A673 (cell line): Measurements from ENCODE around the gene TNFSF11. TPM values are rescaled to one million over a fixed set of nuclear protein-coding genes. Genes with fewer than 3 reads are reported as not detected.

Source experiments
- BruUV-seq: library from RNA; stranded (reverse); fragments of 400-500 nt; replicated peaks from 2 replicates; lab custom pipeline; 2021; lab: Mats Ljungman, UMichigan
- CTCF ChIA-PET: fragments of 300-600 bp; sonication (Branson Sonifier 250); formaldehyde crosslinking; loops from one replicate; lab custom pipeline; 2022; ENCODE audit warnings: antibody characterized with exemption; lab: Charles Lee
- POLR2A ChIA-PET: fragments of 300-600 bp; sonication (Branson Sonifier 250); formaldehyde crosslinking; loops from one replicate; lab custom pipeline; 2022; ENCODE audit warnings: antibody characterized with exemption; ENCODE audit not compliant: low non-redundant PET; lab: Charles Lee
- DNase-seq: peaks from one replicate; pipeline ENCODE4 v3.0.0-alpha.2; 2015; ENCODE audit warnings: low spot score
- H3K27ac ChIP-seq: fragments of 200-600 bp; sonication (generic); 2 replicates; pipeline ENCODE4 v1.5.1; 2016; ENCODE audit warnings: mixed run types, low read depth, mild to moderate bottlenecking, mixed read lengths, antibody characterized with exemption, low read length; ENCODE audit not compliant: poor library complexity, severe bottlenecking
- H3K27me3 ChIP-seq: fragments of 200-600 bp; sonication (generic); replicated peaks from 2 replicates; pipeline ENCODE4 v1.6.1; 2017; ENCODE audit warnings: mixed run types, low read depth, mild to moderate bottlenecking, mixed read lengths, antibody characterized with exemption, low read length; ENCODE audit not compliant: insufficient read depth, poor library complexity
- H3K36me3 ChIP-seq: fragments of 200-600 bp; sonication (generic); 2 replicates; pipeline ENCODE4 v1.6.1; 2016; ENCODE audit warnings: mixed run types, mild to moderate bottlenecking, mixed read lengths, antibody characterized with exemption, low read length; ENCODE audit not compliant: insufficient read depth, poor library complexity, severe bottlenecking
- H3K4me1 ChIP-seq: fragments of 200-600 bp; sonication (generic); 2 replicates; pipeline ENCODE4 v1.6.1; 2017; ENCODE audit warnings: mixed run types, mild to moderate bottlenecking, mixed read lengths, antibody characterized with exemption, low read length; ENCODE audit not compliant: insufficient read depth, poor library complexity, severe bottlenecking
- H3K4me3 ChIP-seq: fragments of 200-600 bp; sonication (generic); 2 replicates; pipeline ENCODE4 v1.5.1; 2016; ENCODE audit warnings: low read depth, mixed run types, mild to moderate bottlenecking, mixed read lengths, low read length; ENCODE audit not compliant: poor library complexity, severe bottlenecking
- H3K9me3 ChIP-seq: fragments of 200-600 bp; sonication (generic); 2 replicates; pipeline ENCODE4 v1.6.1; 2016; ENCODE audit warnings: mixed run types, low read depth, mild to moderate bottlenecking, mixed read lengths, antibody characterized with exemption, low read length; ENCODE audit not compliant: poor library complexity, severe bottlenecking
- EZH2 ChIP-seq: fragments of 200-600 bp; sonication (generic); IDR thresholded peaks from 2 replicates; pipeline ENCODE4 v1.6.1; 2017; ENCODE audit warnings: borderline replicate concordance, low read depth, mild to moderate bottlenecking, mixed read lengths, antibody characterized with exemption, low read length; ENCODE audit not compliant: poor library complexity, severe bottlenecking
- intact Hi-C: fragments of 100-400 bp; cut with micrococcal nuclease; formaldehyde crosslinking; loops from one replicate; pipeline ENCODE4 v1.10.0; 2022; ENCODE audit not compliant: unreplicated experiment
- total RNA-seq: library from RNA; stranded (reverse); gene quantifications from 2 replicates; pipeline ENCODE4 v1.2.3, GENCODE V29; 2021
- TF ChIP-seq, protein P1 (sequence below): fragments of 300-800, 200-600 bp; sonication (generic); conservative IDR thresholded peaks from 2 replicates; pipeline ENCODE4 v1.5.1; 2017; ENCODE audit warnings: low read depth, mild to moderate bottlenecking, antibody characterized with exemption, low read length, moderate library complexity, mixed read lengths

TNFSF11 gene
- total RNA-seq, 1 experiment from 2014 or later, result not detected

DNA sequence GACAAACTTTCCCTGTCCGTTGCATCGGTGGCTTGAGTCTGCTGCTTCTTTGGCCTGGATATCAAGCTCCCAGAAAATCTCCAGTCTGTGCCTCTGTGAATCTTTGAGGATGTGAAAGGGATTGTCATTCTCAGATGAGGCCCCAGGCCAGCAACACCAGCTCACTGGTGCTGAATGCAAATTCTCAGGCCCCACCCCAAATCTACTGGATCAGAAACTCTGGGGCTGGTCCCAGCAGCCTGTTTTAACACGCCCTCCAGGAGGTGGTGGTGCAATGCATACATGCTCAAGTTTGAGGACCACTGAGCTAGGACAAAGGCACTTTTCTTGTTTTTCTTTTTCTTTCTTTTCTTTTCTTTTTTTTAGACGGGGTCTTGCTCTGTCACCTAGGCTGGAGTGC lies 23.6 kb downstream of the TNFSF11 start:
- no TSS peak for BruUV-seq
- Histone ChIP-seq H3K4me3 (no peak overlapping the region), H3K27ac (no peak overlapping the region), H3K27me3 (peaks cover 28% of the 10 kb centered on the region), H3K4me1 (no peaks in the 10 kb centered on the region), H3K36me3 (no peaks in the 10 kb centered on the region), H3K9me3 (no peaks in the 10 kb centered on the region)
- no peak for DNase-seq
- ChIA-PET CTCF (no interaction called here), POLR2A (no interaction called here)
- TF ChIP-seq, protein P1, sequence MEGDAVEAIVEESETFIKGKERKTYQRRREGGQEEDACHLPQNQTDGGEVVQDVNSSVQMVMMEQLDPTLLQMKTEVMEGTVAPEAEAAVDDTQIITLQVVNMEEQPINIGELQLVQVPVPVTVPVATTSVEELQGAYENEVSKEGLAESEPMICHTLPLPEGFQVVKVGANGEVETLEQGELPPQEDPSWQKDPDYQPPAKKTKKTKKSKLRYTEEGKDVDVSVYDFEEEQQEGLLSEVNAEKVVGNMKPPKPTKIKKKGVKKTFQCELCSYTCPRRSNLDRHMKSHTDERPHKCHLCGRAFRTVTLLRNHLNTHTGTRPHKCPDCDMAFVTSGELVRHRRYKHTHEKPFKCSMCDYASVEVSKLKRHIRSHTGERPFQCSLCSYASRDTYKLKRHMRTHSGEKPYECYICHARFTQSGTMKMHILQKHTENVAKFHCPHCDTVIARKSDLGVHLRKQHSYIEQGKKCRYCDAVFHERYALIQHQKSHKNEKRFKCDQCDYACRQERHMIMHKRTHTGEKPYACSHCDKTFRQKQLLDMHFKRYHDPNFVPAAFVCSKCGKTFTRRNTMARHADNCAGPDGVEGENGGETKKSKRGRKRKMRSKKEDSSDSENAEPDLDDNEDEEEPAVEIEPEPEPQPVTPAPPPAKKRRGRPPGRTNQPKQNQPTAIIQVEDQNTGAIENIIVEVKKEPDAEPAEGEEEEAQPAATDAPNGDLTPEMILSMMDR, result no peak
- TF ChIP-seq EZH2, result no peak
- intact Hi-C loops, result loop anchor here (5.0 kb wide), 1 partner anchor 1205 kb away; no protein-coding TSS in a partner anchor

DNA sequence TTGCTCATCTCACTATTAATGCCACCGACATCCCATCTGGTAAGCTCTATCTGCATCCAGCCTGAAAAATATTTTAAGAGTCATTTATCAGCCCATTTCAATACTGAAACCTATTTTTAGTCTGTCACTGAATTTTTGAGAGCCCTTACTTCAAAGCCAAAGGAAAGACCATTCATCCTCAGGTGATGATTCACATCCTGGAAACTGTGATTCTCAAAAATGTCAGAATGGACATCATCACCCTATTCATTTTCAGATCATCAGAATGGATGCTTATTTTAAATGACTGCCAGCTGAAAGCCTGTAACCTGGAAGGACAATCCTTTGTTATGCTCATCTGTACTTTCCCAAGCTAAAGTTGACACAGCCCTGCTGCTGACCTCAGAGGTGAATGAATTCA lies 27.0 kb downstream of the TNFSF11 start:
- H3K4me3 ChIP-seq, result no peak overlapping the region
- CTCF ChIA-PET, result no interaction called here
- H3K9me3 ChIP-seq, result no peaks in the 10 kb centered on the region
- POLR2A ChIA-PET, result no interaction called here
- no peak for TF ChIP-seq EZH2
- TF ChIP-seq, protein P1, result no peak
- no TSS peak for BruUV-seq
- no peaks in the 10 kb centered on the region for H3K4me1 ChIP-seq
- intact Hi-C loops, result no loop called here
- DNase-seq, result no peak
- peaks cover 13% of the 10 kb centered on the region for H3K27me3 ChIP-seq
- H3K27ac ChIP-seq, result no peak overlapping the region
- no peaks in the 10 kb centered on the region for H3K36me3 ChIP-seq

DNA sequence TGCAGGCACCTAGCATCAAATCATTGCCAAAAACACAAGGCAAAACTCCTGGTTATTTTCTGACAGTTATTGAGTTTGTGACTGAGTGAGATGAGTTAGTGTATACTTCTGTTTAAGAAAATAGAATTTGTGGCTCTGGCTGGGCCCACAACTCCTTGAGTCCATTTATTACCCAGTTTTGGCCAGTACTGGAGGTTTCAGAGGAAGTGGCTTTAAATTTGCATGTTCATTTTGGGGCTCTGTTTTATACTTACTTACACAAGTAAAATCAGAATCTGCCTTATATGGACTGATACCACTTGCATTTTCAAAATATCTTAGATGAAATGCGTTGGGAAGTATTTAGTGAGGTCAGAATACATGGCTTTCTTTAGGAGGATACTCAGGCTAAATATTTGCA lies 29.0 kb downstream of the TNFSF11 start:
- CTCF ChIA-PET, result no interaction called here
- no peak for TF ChIP-seq EZH2
- TF ChIP-seq, protein P1, result no peak
- no peaks in the 10 kb centered on the region for H3K4me1 ChIP-seq

More for the DNA sequence above, 29.0 kb downstream of the TNFSF11 start:
- no TSS peak for BruUV-seq
- H3K9me3 ChIP-seq, result no peaks in the 10 kb centered on the region
- no peak for DNase-seq
- intact Hi-C loops, result no loop called here
- peaks cover 16% of the 10 kb centered on the region for H3K27me3 ChIP-seq
- no peak overlapping the region for H3K4me3 ChIP-seq
- H3K27ac ChIP-seq, result no peak overlapping the region
- POLR2A ChIA-PET, result no interaction called here
- no peaks in the 10 kb centered on the region for H3K36me3 ChIP-seq
